GM12878 (cell line): Measurements from ENCODE around the gene SORCS2. TPM values are rescaled to one million over a fixed set of nuclear protein-coding genes. Genes with fewer than 3 reads are reported as not detected.

Source experiments
- ATAC-seq: fragments of 200-7000 bp; cut with Tn5 transposase; 3 replicates; pipeline ENCODE4 v1.9.1; 2020; ENCODE audit warnings: mild to moderate bottlenecking, moderate library complexity
- BruUV-seq: library from RNA; stranded (reverse); fragments of 400-500 nt; replicated peaks from 2 replicates; lab custom pipeline; 2021; lab: Mats Ljungman, UMichigan
- CTCF ChIA-PET: fragments of 300-600 bp; sonication (Branson Sonifier 250); formaldehyde crosslinking; extraction: SDS; loops from one replicate; lab custom pipeline; 2021; ENCODE audit warnings: inconsistent platforms; lab: Yijun Ruan, JAX
- POLR2A ChIA-PET: fragments of 350-600 bp; formaldehyde crosslinking; extraction: SDS; loops from one replicate; lab custom pipeline; 2021; ENCODE audit warnings: inconsistent platforms; lab: Charles Lee
- RAD21 ChIA-PET: fragments of 300-600 bp; sonication (Branson Sonifier 250); formaldehyde crosslinking; loops from one replicate; lab custom pipeline; 2023; ENCODE audit warnings: antibody characterized with exemption; ENCODE audit not compliant: unreplicated experiment; lab: Charles Lee
- SMC1A ChIA-PET: fragments of 300-600 bp; sonication (Branson Sonifier 250); formaldehyde crosslinking; loops from one replicate; lab custom pipeline; 2023; ENCODE audit not compliant: unreplicated experiment, uncharacterized antibody; lab: Charles Lee
- DNase-seq: peaks from one replicate; pipeline ENCODE4 v3.0.0-alpha.2; 2011; ENCODE audit warnings: low read depth, low spot score
- FAIRE-seq: peaks from 3 replicates; lab custom pipeline; 2011; peaks lifted over from hg19 to GRCh38; lab: Jason Lieb, UNC
- H2AFZ ChIP-seq: 2 replicates; pipeline ENCODE4 v1.6.0; 2011; ENCODE audit warnings: low read depth, low read length, control low read depth; ENCODE audit not compliant: control insufficient read depth
- H3K27ac ChIP-seq: 2 replicates; pipeline ENCODE4 v1.5.1; 2011; ENCODE audit warnings: control low read depth; ENCODE audit not compliant: control insufficient read depth, insufficient read depth
- H3K27me3 ChIP-seq, 2 experiments: replicated peaks in 1 of 2; 2 replicates each; pipeline versions ENCODE4 v1.6.0 to v1.6.1; 2011; ENCODE audit warnings: low read length in 1 of 2; ENCODE audit not compliant: control insufficient read depth in 2 of 2, insufficient read depth in 2 of 2
- H3K36me3 ChIP-seq, 2 experiments: 2 replicates each; pipeline ENCODE4 v1.5.1; 2011; ENCODE audit warnings: low read length in 1 of 2; ENCODE audit not compliant: control insufficient read depth in 2 of 2, insufficient read depth in 2 of 2
- H3K4me1 ChIP-seq: 2 replicates; pipeline ENCODE4 v1.6.1; 2011; ENCODE audit warnings: mild to moderate bottlenecking, low read length, moderate library complexity, mixed read lengths; ENCODE audit not compliant: control insufficient read depth, insufficient read depth
- H3K4me2 ChIP-seq: 2 replicates; pipeline ENCODE4 v1.6.0; 2011; ENCODE audit warnings: control low read depth; ENCODE audit not compliant: control insufficient read depth, insufficient read depth
- H3K4me3 ChIP-seq: fragments of 200-600 bp; sonication (generic); 2 replicates; pipeline ENCODE4 v1.5.1; 2016
- H3K79me2 ChIP-seq: 2 replicates; pipeline ENCODE4 v1.6.0; 2011; ENCODE audit warnings: low read length; ENCODE audit not compliant: control insufficient read depth, insufficient read depth
- H3K9ac ChIP-seq: 2 replicates; pipeline ENCODE4 v1.8.0; 2011; ENCODE audit warnings: low read length, control low read depth, mixed read lengths; ENCODE audit not compliant: control insufficient read depth, insufficient read depth
- H3K9me3 ChIP-seq: replicated peaks from 3 replicates; pipeline ENCODE4 v1.5.1; 2011; ENCODE audit warnings: mild to moderate bottlenecking, low read length; ENCODE audit not compliant: control insufficient read depth, insufficient read depth
- H4K20me1 ChIP-seq: 2 replicates; pipeline ENCODE4 v1.6.0; 2011; ENCODE audit not compliant: control insufficient read depth, insufficient read depth
- EED ChIP-seq: sonication (generic); IDR thresholded peaks from 2 replicates; pipeline ENCODE4 v1.6.1; 2016; ENCODE audit warnings: antibody characterized with exemption, low read depth
- JUNB ChIP-seq: IDR thresholded peaks from 2 replicates; pipeline ENCODE4 v1.6.1; 2016; ENCODE audit warnings: antibody characterized with exemption, mild to moderate bottlenecking
- MEF2B ChIP-seq: fragments of 450-650 bp; IDR thresholded peaks from 2 replicates; pipeline ENCODE4 v1.6.1; 2018; ENCODE audit warnings: mild to moderate bottlenecking, moderate library complexity; ENCODE audit not compliant: partially characterized antibody, poor library complexity, severe bottlenecking
- NFXL1 ChIP-seq: fragments of 450-650 bp; IDR thresholded peaks from 2 replicates; pipeline ENCODE4 v1.6.1; 2017; ENCODE audit warnings: antibody characterized with exemption, mild to moderate bottlenecking, borderline replicate concordance
- NRF1 ChIP-seq: conservative IDR thresholded peaks from 2 replicates; pipeline ENCODE4 v1.6.1; 2011; ENCODE audit warnings: mild to moderate bottlenecking, low read depth, low read length, improper control_type of control experiment
- POU2F2 ChIP-seq: IDR thresholded peaks from 3 replicates; pipeline ENCODE4 v1.6.1; 2011; ENCODE audit warnings: low read depth, mild to moderate bottlenecking, low read length, borderline replicate concordance
- RELA ChIP-seq: fragments of 450-650 bp; IDR thresholded peaks from 2 replicates; pipeline ENCODE4 v1.8.0; 2014; ENCODE audit warnings: borderline replicate concordance; ENCODE audit not compliant: partially characterized antibody
- REST ChIP-seq: IDR thresholded peaks from 2 replicates; pipeline ENCODE4 v1.6.1; 2012; ENCODE audit warnings: mild to moderate bottlenecking, low read depth, low read length
- SKIL ChIP-seq: fragments of 450-650 bp; IDR thresholded peaks from 2 replicates; pipeline ENCODE4 v1.6.1; 2017; ENCODE audit warnings: mild to moderate bottlenecking, low read depth, inconsistent platforms; ENCODE audit not compliant: poor library complexity, severe bottlenecking
- SMAD1 ChIP-seq: fragments of 450-650 bp; IDR thresholded peaks from 2 replicates; pipeline ENCODE4 v1.6.1; 2018; ENCODE audit warnings: mild to moderate bottlenecking, low read depth; ENCODE audit not compliant: partially characterized antibody
- ZBED1 ChIP-seq: IDR thresholded peaks from 2 replicates; pipeline ENCODE4 v1.6.1; 2016; ENCODE audit warnings: borderline replicate concordance
- WGBS: methylation state at CpG from one replicate; pipeline ENCODE4 v1.1.6; 2016; ENCODE audit warnings: low lambda C conversion rate; ENCODE audit not compliant: insufficient replicate concordance, insufficient coverage; ENCODE audit errors: missing lambda C conversion rate; 5-methylcytosine and 5-hydroxymethylcytosine counted together
- in situ Hi-C: fragments of 300-500 bp; cut with MboI; formaldehyde crosslinking; loops from 9 replicates; pipeline ENCODE4 v1.14.3; 2018; ENCODE audit warnings: mixed read lengths
- intact Hi-C: fragments of 100-400 bp; cut with micrococcal nuclease; formaldehyde crosslinking; loops from one replicate; pipeline ENCODE4 v1.14.2; 2022; ENCODE audit not compliant: unreplicated experiment
- polyA plus RNA-seq, 11 experiments: library from polyadenylated mRNA; depleted of rRNA in 4 of 11; unstranded in 6 of 11; stranded (reverse) in 5 of 11; fragments of >200 nt; fragmentation: Nextera tagmentation in 4 of 11; fragmentation: Illumina TruSeq in 1 of 11; extraction: Ambion mirVana in 4 of 11; extraction: Trizol in 1 of 11; gene quantifications; 1 replicate in 1 of 11; 2 replicates in 10 of 11; pipeline versions ENCODE4 v1.2.1 to v1.2.3, GENCODE V29; 2011 to 2016; ENCODE audit warnings: inconsistent platforms in 2 of 11, missing spikeins in 2 of 11, low read depth in 1 of 11
- total RNA-seq, 4 experiments: library from RNA; depleted of rRNA in 3 of 4; stranded (reverse); fragments of >200 nt in 3 of 4; fragmentation: Illumina TruSeq in 1 of 4; extraction: Trizol in 1 of 4; gene quantifications; 2 replicates each; pipeline versions ENCODE4 v1.2.1 to v1.2.3, GENCODE V29; 2013 to 2021

The SORCS2 gene
- total and polyA plus RNA-seq, 10 of the 15 experiments (the other 5 are each of a cell fraction or from before 2014, with no cell fraction given) = 0.01 to 0.15 (median 0.05) TPM; not detected in 5

GRCh38 chr4:7515390-7515902 is 323.1 kb downstream of the SORCS2 start:
- no peak overlapping the region for H3K4me2 ChIP-seq
- no peak for TF ChIP-seq REST
- TF ChIP-seq, all 136 proteins: peak for 0
- intact Hi-C loops = no loop called here
- no peak overlapping the region for H2AFZ ChIP-seq
- SMC1A ChIA-PET = no interaction called here
- BruUV-seq = no TSS peak
- in situ Hi-C loops = no loop called here
- WGBS = 56% methylated on average over 14 of the region's 14 CpGs
- no peak overlapping the region for H3K9ac ChIP-seq
- no peak overlapping the region for H3K27ac ChIP-seq
- CTCF ChIA-PET = no interaction called here
- RAD21 ChIA-PET = no interaction called here
- no peak for FAIRE-seq
- H3K4me3 ChIP-seq = no peak overlapping the region
- no peaks in the 10 kb centered on the region for H3K36me3 ChIP-seq
- POLR2A ChIA-PET = no interaction called here
- H3K79me2 ChIP-seq = no peaks in the 10 kb centered on the region
- no peaks in the 10 kb centered on the region for H3K9me3 ChIP-seq
- no peak for DNase-seq
- no peaks in the 10 kb centered on the region for H3K4me1 ChIP-seq
- no peaks in the 10 kb centered on the region for H4K20me1 ChIP-seq
- ATAC-seq = no peak
- peaks cover 0 to 2% of the 10 kb centered on the region in 2 experiments; a peak in 1 of 4 replicates for H3K27me3 ChIP-seq

GRCh38 chr4:7516096-7516772 is 323.9 kb downstream of the SORCS2 start:
- ATAC-seq = no peak
- no peak for DNase-seq
- intact Hi-C loops (no loop called here), in situ Hi-C loops (no loop called here)
- RAD21 ChIA-PET = no interaction called here
- Histone ChIP-seq H3K79me2 (no peaks in the 10 kb centered on the region), H3K27ac (no peak overlapping the region), H3K4me1 (no peaks in the 10 kb centered on the region), H3K9ac (no peak overlapping the region), H4K20me1 (no peaks in the 10 kb centered on the region), H3K27me3 (peaks cover 0 to 3% of the 10 kb centered on the region in 2 experiments; a peak in 2 of 4 replicates), H2AFZ (no peak overlapping the region), H3K4me2 (no peak overlapping the region), H3K36me3 (no peaks in the 10 kb centered on the region), H3K9me3 (no peaks in the 10 kb centered on the region), H3K4me3 (no peak overlapping the region)
- 33% methylated on average over 16 of the region's 16 CpGs for WGBS
- BruUV-seq = no TSS peak
- POLR2A ChIA-PET = no interaction called here
- CTCF ChIA-PET = no interaction called here
- SMC1A ChIA-PET = no interaction called here
- no peak for TF ChIP-seq SMAD1
- no peak for TF ChIP-seq MEF2B
- TF ChIP-seq ZBED1 = no peak
- no peak for TF ChIP-seq EED
- no peak for TF ChIP-seq RELA
- TF ChIP-seq JUNB = no peak
- TF ChIP-seq SKIL = no peak
- TF ChIP-seq NFXL1 = no peak
- TF ChIP-seq NRF1 = no peak
- no peak for TF ChIP-seq POU2F2
- FAIRE-seq = no peak
